ENCODE results near the gene KANK4.

DNA sequence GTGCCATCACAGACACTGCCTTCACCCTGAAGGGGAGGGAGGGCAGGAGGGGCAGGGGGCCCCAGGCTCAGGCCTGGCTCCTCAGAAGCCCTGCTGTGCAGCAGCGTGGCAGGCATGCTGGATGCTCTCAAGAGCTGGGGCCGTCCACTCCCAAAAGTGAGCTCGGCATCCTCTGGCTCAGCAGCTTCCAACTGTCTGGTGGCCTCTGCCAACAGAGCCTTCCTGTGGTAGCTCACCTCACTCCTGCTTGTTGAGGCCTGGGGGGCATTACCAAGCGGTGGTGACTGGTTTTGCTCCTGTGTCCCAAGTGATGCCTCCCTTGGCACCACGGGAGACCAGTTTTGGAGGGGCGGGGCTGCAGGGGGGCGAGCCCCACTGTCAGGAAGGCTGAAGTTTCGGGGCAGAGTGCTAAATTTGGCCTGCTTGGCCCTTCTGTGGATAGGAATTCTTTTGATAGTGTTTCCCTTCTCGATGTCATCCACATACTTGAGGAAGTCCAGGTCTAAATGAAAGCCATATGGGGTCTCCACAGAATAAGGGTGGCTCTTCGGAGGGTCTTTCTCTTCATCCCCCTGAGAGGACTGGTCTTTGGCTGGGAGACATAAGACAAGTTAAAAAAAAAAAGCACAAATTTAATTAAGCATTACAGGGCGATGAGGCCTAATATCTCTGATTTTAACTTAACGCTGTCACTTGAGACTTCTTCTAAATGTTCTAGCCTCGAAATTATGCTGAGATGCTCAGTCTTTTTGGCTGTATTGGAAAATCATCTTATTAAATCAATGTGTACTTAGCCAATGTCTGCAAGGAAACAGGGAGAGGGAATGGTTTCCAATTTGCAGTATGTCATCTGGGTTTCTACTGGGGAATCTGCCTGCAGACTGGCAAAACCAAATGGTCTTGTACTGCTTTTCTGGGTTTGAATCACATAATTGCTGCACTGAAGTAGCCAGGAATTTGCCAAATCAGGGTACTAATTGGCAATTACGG, 44.4 kb downstream of the KANK4 start:
- TF ChIP-seq, protein P1, sequence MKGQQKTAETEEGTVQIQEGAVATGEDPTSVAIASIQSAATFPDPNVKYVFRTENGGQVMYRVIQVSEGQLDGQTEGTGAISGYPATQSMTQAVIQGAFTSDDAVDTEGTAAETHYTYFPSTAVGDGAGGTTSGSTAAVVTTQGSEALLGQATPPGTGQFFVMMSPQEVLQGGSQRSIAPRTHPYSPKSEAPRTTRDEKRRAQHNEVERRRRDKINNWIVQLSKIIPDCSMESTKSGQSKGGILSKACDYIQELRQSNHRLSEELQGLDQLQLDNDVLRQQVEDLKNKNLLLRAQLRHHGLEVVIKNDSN (IDR thresholded peaks at IDR 0.05) = no peak
- no peak for TF ChIP-seq TCF12 (IDR thresholded peaks at IDR 0.05; ENCODE audit: low read depth)
